Right renal pelvis (tissue), 4 donors: ENCODE results near the gene MMUT. TPM values are rescaled to one million over a fixed set of nuclear protein-coding genes. Genes with fewer than 3 reads are reported as not detected.
"Not testable (repeated sequence)": the region's sequence is repeated elsewhere in the genome, so short reads cannot be mapped to it uniquely, and the experiment has no call there.

ENCODE experiments used
- DNase-seq, 4 donors: peaks; one replicate each; pipeline ENCODE4 v3.0.0-alpha.2; 2013; ENCODE audit warnings: low read depth in 4 of 4, low spot score in 3 of 4, missing footprints in 1 of 4
- polyA plus RNA-seq, 4 donors: library from polyadenylated mRNA; unstranded; fragments of 120-200 nt; gene quantifications; one replicate each; pipeline ENCODE4 v1.2.1, GENCODE V29; 2013; ENCODE audit not compliant: insufficient read length in 4 of 4

The MMUT gene
- polyA plus RNA-seq, result 10 to 100 TPM; 50.7 to 57.6 (median 56.4) TPM

- DNase-seq, result peak; percentile 91 to 98 (median 93)
These were observed at the start of gene MMUT, which contains the start of gene CENPQ for GRCh38 chr6:49462927-49463611. Gene MMUT (minus strand): TSS chr6:49463253. CDS start chr6:49459466, 3,787 bp downstream. Gene CENPQ (plus strand): TSS chr6:49463370. CDS start chr6:49470177, 6,807 bp downstream.

- DNase-seq, result no peak
These were observed 46.3 kb upstream of the MMUT start for GRCh38 chr6:49509342-49509741.

GRCh38 chr6:49506569-49507111, 43.6 kb upstream of the MMUT start:
- no peak for DNase-seq

- DNase-seq, result no peak
These were observed 41.6 kb upstream of the MMUT start for GRCh38 chr6:49504666-49505065.

GRCh38 chr6:49499623-49500022, 36.6 kb upstream of the MMUT start, which contains the start of gene GLYATL3:
Gene GLYATL3 (plus strand): TSS chr6:49499923. CDS start chr6:49511991, 12,068 bp downstream.
- no peak for DNase-seq

- DNase-seq, result no peak
These were observed 36.1 kb upstream of the MMUT start for GRCh38 chr6:49499126-49499525.

GRCh38 chr6:49497304-49497703, 34.3 kb upstream of the MMUT start:
- DNase-seq, result no peak

- no peak for DNase-seq
These were observed 27.6 kb upstream of the MMUT start for GRCh38 chr6:49490633-49491032.

- DNase-seq, result not testable (repeated sequence)
These were observed 20.3 kb upstream of the MMUT start for GRCh38 chr6:49483380-49483779.

GRCh38 chr6:49481846-49482245, 18.8 kb upstream of the MMUT start:
- not testable (repeated sequence) for DNase-seq

- DNase-seq, result no peak
These were observed 16.4 kb upstream of the MMUT start for GRCh38 chr6:49479308-49479970.

GRCh38 chr6:49476564-49476963, 13.5 kb upstream of the MMUT start:
- DNase-seq, result not testable (repeated sequence)

- no peak for DNase-seq
These were observed 5.0 kb upstream of the MMUT start for GRCh38 chr6:49468042-49468441.

- no peak for DNase-seq
These were observed 1.6 kb upstream of the MMUT start for GRCh38 chr6:49464691-49465090.

GRCh38 chr6:49463612-49463967, 537 bp upstream of the MMUT start:
- DNase-seq, result peak in 1 of 4 donors; percentile 1

- DNase-seq, result peak in 2 of 4 donors; percentile 1 to 17
These were observed 490 bp downstream of the MMUT start for GRCh38 chr6:49462599-49462926.

GRCh38 chr6:49462071-49462470, 982 bp downstream of the MMUT start:
- peak in 3 of 4 donors; percentile 0 to 1 (median 0) for DNase-seq

GRCh38 chr6:49457771-49458170, 5.3 kb downstream of the MMUT start:
- DNase-seq, result no peak

- no peak for DNase-seq
These were observed 8.0 kb downstream of the MMUT start for GRCh38 chr6:49454787-49455709.

GRCh38 chr6:49453221-49453620, 9.8 kb downstream of the MMUT start:
- DNase-seq, result no peak

GRCh38 chr6:49430866-49431265, 32.2 kb downstream of the MMUT start:
- DNase-seq, result no peak
